Fibroblast of lung (primary cell): ENCODE results near the gene GPS1.

Experiments
- CTCF ChIP-seq, 2 donors: IDR thresholded peaks in 1 of 2; conservative IDR thresholded peaks in 1 of 2; 1 replicate in 1 of 2; 2 replicates in 1 of 2; pipeline ENCODE4 v1.5.1; 2011 to 2012; ENCODE audit warnings: low read length in 2 of 2, control low read depth in 1 of 2, inconsistent platforms in 1 of 2, low read depth in 1 of 2, mild to moderate bottlenecking in 1 of 2
- EZH2 ChIP-seq: IDR thresholded peaks from 2 replicates; pipeline ENCODE4 v1.5.1; 2012; ENCODE audit warnings: low read length, control low read depth, mild to moderate bottlenecking; ENCODE audit errors: missing control alignments

GRCh38 chr17:82007495-82008257, 44.0 kb upstream of the GPS1 start:
- TF ChIP-seq CTCF (conservative IDR thresholded peaks at IDR 0.05 in 1 of 2, IDR thresholded peaks at IDR 0.05 in 1 of 2; ENCODE audit: low read depth in 1 of 2, low read length in 2 of 2) (no peak), EZH2 (no peak)
